HG02884 (cell line): ENCODE measurements around the gene C1QTNF3.
"Not testable (repeated sequence)": the region's sequence is repeated elsewhere in the genome, so short reads cannot be mapped to it uniquely, and the experiment has no call there.

Experiments
- ATAC-seq: cut with Tn5 transposase; IDR thresholded peaks from one replicate; pipeline ENCODE4 v1.9.1; 2021; ENCODE audit warnings: mild to moderate bottlenecking, moderate library complexity; ENCODE audit not compliant: unreplicated experiment

Gene C1QTNF3

DNA sequence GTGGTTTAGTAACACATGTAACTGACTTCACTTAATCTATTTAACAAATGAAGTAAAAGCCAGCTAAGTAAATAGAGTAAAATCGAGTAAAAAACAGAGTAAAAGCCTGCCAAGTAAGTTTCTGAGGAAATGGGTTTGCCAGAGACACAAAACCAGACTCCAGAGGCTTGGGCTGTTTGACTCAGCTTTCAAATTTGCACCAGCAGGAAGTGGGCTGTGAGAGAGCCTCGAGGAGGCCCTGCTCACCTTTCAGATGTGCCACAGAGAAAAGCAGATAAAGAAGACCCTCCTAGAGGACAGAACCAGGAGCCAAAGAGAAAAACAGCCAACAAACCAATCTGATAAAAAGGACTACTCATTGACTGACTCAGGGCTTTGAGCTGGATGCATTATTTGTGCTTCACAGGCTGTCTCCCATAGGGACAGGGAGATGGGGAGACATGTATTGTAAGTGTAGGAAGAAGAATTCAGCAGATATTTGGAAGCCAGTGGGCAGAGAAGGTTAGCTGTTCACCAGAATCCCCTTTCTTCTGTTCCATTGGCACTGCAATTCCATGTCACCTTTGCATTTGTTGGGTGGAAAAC lies 20.8 kb downstream of the C1QTNF3 start:
- peak; percentile 78 for ATAC-seq

DNA sequence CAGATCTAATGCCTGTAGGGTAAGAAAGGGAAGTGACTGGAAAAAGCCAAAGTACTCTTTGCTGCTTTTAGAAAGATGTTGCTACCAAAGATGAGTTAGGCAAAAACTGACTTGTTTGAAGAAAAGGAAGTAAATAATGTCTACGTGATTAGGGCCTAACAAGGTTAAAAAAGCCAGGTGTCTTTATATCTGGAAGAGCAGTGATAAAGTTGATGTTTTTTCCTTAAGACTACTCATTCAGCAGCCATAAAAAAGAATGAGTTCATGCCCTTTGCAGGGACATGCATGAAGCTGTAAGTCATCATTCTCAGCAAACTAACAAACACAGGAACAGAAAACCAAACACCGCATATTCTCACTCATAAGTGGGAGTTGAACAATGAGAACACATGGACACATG lies 21.7 kb downstream of the C1QTNF3 start:
- no peak for ATAC-seq

DNA sequence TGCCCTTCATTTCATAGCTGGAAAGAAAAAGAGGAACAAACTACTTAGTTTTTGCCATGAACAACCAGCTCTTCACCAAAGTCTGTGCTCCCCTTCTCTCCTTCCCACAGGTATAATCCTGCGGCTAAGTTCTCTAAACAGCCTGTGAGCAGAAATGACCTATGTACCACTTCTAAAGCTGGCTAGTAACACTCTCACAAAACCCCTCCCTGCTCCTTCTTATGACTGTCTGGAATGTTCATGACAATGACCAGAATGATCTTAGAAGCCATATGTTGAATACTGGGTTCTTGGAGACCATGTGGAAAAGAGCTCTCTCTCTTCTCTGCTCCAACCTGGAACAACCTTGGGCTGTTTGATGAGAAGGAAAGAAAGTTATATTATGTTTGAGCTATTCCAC lies 22.3 kb downstream of the C1QTNF3 start:
- ATAC-seq: no peak

DNA sequence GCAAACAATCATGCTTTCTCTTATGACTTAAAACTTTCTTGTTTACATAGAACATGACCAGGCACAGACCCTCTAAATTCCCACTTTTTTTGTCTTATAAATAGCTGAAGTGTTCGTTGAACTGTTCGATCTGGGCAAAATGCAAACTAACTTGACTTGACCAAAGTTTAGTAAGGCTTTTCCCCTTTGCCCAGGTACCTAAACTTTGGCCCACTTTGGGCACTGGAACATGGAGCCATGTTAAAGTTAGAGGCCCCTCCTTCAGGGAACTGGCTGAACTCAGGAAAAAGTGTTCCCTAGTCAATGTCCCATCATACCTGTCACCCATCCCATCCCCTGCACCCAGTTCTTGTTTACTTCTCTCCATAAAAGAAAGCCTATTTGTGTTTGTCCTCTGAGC lies 25.8 kb downstream of the C1QTNF3 start:
- ATAC-seq: no peak

DNA sequence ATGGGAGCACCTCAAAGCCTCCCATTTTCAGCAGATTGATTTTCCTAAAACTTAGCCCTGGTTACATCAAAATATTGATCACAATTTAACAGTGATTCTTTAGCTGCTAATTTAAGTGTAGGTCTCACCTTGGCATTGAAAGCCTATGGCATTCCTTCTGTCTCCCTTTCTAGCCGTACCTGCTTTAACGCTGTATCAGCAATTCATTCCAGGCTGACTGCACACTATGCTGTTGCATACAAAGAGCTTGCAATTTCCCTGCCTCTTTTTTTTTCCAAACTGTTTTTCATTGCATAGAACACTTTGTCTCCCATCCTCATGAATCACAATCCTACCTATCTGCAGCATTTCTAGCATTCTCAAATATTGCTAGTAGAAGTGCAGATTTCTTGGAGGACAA lies 26.3 kb downstream of the C1QTNF3 start:
- ATAC-seq: no peak

DNA sequence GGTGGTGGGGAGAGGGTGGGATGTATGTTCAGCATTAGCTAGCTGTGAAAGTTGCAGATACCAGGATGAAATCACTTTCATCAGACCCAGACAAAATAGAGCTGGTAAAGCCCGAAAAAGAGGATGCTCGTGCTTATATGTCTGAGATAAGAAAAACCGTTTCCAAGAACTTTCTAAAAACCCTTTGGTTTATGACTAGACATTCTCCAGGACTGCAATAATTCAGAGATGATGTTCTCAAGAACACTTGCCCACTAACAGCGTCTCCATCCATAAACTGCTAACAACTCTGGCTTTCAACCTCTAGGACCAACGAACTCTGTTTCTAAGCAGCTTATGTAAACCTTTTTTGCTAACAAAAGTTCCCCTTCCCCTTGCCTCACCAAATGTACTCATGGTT lies 26.8 kb downstream of the C1QTNF3 start:
- ATAC-seq: no peak

DNA sequence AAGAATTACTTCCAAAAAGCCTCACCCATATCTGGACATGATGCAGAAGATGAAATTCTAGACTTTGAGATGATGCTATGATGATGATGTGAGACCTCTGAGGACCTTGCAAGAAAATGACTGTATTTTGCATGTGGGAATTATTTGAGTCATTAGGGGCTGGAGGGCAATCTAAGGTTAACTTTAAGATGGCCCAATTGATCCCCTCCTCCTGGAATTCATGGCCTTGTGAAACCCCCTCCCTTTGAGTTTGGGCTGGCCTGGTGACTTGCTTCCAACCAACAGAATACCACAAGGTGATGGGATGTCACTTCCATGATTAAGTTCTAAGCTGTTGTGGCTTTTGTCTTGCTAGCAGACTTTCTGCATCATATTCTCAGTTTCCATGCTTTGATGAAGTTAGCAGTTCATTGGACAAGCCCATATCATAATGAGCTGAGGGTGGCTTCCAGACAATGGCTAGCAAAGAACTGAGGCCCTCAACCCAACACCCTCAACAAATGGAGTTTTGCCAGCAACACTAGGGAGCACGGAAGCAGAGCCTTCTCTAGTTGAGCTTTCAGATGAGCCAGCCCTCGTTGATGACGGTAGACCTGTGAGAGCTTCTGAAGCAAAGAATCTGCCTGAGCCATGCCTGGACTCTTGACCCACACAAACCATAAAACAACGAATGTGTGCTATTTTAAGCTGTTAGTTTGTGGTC lies 27.7 kb downstream of the C1QTNF3 start:
- no peak for ATAC-seq

DNA sequence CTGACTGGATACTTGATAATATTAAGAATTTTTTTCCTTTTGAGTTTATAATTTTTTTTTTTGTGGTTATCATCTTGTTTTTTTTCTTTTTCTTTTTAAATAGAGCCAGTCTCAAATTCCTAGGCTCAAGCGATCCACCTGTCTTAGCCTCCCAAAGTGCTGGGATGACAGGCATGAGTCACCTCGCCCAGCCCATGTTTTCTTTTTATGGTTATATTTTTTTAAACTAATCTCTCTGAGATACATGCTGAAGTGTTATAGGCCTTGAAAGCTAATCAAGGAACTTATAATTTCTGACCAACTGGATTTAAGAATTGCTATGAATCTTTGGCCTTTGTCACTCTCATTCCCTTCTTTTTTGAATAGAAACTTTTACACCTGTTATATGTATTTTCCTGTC lies 28.4 kb downstream of the C1QTNF3 start:
- no peak for ATAC-seq

DNA sequence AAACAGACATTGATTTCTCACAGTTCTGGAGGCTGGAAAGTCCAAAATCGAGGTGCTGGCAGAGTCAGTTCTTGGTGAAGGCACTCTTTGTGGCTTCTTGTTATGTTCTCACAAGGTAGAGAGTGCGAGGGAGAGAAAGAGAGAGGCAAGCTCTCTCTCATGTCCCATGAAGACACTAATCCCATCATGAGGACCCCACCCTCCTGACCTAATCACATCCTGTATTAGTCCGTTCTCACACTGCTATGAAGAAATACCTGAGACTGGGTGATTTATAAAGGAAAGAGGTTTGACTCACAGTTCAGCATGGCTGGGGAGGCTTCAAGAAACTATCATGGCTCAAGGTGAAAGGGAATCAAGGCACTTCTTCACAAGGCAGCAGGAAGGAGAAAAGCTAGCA lies 29.5 kb downstream of the C1QTNF3 start:
- ATAC-seq: no peak

DNA sequence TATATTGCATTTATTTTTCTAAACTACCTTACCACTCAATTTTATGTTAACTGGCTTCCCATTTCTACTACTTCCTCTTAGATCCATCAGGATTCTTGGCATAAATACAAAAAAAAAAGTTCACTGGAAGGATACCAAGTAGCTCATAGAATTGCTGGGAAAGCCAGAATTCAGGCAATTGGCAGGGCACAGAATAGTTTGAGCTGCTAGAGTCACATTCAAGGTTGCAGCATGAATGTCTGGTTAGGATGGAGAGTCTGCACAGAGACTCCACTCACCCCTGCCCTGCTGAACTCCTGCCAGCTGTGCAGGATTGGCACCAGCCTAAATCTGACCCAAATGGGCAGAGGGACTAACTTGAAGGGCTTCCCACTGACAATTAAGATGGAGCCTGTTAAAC lies 30.2 kb downstream of the C1QTNF3 start:
- no peak for ATAC-seq

DNA sequence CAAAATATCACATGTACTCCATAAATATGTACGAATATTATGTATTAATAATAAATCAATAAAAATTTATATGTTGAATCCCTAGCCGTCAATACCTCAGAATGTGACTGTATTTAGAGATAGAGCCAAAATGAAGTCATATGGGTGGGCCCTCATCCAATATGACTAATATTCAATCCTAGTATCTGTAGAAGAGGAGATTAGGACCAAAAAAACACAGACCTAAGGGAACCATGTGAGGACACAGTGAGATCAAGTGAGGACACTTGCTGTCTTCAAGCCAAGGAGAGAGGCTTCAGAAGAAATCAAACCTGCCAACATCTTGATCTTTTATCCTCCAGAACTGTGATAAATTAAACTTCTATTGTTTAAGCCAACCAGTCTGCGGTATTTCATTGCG lies 31.5 kb downstream of the C1QTNF3 start:
- ATAC-seq: no peak

DNA sequence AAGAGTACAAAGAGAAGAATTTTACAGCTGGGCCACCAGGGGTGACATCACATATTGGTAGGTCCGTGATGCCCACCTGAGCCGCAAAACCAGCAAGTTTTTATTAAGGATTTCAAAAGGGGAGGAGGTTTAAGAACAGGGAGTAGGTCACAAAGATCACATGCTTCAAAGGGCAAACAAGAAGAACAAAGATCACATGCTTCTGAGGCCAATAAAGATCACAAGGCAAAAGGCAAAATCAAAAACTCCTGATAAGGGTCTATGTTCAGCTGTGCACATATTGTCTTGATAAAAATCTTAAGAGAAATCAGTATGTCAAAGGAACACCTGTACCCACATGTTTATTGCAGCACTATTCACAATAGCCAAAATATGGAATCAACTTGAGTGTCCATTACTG lies 32.9 kb downstream of the C1QTNF3 start:
- ATAC-seq: not testable (repeated sequence)

DNA sequence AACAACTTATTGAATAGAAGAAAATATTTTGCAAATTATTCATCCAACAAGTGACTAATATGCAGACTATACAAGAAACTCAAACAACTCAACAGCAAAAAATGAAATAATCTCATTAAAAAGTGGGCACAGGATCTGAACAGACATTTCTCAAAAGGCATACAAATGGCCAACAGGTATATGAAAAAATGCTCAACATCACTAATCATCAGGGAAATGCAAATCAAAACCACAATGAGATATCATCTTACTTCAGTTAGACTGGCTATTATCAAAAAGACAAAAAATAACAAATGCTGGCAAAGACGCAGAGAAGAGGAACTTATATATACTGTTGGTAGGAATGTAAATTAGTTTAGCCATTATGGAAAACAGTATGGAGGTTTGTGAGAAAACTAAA lies 33.4 kb downstream of the C1QTNF3 start:
- ATAC-seq: no peak

DNA sequence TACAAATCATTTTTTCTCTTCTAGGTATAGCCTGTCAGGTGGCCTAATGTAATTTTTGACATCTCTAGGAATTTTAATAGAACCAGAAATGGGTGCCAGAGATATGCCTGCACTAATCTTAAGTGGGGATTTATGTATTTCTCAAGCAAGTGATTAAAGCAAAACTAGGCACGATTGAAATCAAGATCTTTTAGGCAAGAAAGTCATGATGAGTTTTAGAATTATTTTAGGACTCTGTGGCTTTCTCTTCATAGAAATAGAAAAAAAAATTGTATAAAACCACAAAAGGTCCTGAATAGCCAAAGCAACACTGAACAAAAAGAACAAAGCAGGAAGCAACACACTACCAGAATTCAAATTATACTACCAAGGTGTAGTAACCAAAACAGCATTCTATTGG lies 34.2 kb downstream of the C1QTNF3 start:
- no peak for ATAC-seq

DNA sequence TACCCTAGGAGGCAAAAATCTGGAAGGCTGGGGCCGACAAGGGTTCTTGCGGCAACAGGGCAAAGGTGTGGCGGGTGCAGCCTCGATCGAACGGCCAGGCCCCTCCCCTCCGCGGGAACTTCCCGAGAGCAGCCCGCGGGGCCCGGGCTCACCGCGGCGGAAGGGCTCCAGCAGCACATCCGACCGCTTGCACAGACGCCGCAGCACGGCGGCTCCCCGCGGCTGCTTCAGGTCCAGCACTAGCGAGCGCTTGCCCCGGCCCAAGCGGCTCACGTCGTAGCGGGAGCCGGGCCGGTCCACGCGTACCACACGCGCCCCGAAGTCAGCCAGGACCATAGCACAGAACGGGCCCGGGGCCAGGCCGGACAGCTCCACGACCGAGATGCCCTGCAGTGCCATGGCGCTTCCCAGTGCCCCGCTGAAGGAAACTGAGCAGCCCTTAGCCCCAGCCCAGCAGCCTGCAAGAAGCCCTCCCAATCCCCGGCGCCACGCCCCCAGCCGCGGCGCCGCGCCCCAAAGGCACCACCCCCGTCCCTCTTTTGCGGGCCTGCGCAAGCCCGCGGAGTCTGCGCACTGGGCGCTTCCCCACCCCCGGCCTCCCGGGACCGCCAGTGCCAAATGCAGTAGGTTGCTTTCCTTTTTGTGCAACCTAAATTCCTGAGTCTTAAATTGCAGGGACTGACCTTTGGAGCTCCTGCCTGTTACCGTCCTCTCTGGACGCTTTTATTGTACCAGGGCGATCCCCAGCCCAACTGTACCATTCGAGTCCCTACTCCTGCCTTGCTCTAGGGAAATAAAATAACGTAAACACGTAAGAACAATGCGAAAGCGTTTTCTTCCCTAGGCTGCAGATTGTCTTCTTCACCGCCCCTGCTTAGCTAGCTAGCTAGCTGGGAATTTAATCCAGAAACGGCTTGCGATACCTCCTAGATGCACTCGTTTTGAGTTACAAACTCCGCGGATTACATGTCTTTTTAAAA lies 35.1 kb downstream of the C1QTNF3 start, which contains the start of gene AMACR:
TSS of gene AMACR (minus strand) at position 430 of the 980 bp plus-strand sequence. CDS start at position 399, 31 bp downstream.
- peak; percentile 91 for ATAC-seq

DNA sequence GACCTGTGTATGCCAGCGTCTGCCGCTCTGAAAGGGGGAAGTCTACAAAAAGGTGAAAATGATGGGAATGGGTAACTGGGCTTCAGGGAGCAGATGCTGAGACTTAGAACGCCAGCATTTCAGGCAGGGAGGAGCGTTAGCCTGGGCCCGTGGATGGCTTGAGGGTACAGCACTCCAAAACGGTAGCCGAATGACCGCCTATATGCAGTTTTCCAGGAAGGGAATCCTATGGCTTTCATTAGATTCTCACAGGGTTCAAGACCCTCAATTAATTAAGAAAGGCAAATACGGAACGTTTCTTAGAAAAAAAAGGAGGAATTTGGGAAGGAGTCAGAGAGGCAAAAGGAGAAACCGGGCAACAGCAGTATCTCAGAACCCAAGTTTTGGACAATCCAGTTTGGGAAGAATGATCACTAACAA lies 35.8 kb downstream of the C1QTNF3 start:
- ATAC-seq: no peak

DNA sequence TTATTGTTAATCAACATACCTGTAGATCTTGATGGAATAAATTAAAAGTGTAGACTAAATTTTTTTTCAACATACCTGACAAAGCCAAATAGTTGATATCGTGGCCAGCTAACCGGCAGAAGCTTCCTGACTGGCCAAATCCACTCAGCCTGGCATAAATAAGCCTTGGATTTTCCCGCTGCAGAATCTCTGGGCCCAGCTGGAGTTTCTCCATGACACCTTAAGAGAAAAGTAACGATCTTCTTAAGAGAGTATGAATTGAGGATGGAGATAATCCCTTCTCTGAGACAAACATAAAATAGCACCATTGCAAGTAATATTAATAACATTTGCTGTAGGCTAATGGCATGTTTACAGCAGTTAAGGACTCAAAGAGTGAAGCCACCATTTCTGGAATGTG lies 37.3 kb downstream of the C1QTNF3 start:
- no peak for ATAC-seq

DNA sequence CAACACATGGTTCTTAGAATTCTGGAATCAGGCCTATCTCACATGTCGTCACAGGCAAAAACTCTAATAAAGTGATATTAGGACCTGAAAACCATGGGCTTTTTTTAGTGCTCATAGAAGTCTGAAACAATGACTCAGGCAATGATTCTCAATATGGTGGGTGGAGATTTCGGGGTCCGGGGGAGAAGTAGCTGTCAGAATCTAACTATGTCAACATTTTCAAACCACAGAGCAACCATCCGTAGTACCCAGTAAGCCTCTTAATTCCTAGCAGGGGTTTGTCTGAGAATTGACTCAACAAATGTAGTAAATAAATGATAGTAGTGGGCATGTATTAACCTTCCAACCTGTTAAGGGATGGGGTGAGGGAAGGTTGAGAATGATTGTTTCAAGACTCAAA lies 37.8 kb downstream of the C1QTNF3 start:
- ATAC-seq: no peak

DNA sequence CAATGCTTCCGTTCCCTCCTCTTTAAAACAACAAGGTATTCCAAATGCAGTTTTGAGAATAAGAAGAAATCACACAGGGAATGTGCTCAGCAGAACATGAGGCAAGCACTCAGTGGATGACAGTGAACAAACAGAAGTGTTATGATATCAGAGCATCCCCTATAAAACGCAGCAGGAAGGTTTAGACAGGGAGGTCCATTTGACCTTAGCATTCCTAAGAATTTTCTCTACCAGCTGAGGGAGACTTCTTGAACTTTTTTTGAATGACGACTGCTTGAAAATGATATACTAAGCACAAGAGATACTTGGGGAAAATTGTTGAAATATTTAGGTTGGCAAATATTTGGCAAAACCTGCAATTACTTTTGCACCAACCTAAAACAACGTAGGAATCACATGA lies 39.1 kb downstream of the C1QTNF3 start:
- no peak for ATAC-seq

DNA sequence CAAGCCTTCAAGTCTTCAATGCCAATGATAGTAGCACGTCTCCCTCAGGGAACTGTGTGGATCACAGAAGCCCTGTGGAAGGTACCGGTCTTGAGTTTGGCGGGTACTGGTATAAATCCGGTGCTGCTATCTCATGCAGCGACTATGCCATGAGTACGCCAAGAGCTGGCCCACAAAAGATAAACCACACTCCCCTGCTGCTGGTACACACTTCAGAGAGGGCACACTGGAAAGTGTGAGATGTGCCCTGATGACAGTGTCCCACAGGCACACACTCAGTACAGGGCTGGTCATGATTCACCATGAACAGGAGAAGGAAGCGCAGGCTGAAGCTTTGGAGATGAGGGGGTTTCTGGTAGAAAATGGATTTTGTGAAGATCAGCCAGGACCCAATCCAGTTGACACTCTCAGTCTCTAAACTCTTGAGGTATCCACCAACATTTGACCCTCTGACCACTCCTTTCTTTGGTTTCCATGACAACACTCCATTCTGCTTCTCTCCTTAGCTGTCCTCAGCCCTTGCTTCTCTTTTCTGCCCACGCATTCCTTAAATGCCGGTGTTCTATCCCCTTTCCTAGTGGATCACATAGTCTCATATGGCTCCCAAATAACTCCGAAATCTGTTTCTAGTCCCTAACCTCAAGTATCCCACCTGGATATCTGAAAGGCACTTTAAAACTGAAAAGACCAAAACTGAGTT lies 40.2 kb downstream of the C1QTNF3 start:
- ATAC-seq: no peak

DNA sequence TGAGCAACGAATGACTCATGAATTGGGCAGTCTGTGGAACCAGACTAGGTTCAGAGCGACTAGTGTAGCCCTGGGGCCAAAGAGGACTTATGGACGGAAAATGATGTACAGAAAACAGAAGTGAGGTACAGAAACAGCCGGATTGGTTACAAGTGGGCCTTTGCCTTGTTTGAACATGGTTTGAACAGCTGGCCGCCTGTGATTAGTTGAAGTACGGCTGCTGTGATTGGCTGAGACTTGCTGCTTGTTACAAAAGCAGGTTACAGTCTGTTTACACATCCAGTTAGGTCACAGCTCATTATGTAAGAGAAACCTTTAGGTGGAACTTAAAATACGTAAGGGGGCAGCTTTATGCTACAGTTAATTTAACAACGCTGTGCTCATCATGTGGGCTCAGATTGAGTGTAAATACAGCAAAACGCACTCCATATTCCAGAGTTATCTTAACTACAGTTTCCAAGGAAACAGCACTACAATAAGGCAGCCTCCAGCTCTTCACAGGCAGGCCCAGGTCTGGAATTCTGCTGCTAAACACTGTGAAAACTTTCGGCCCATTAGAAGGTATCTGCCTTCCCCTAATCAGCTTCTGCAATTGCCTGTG lies 41.7 kb downstream of the C1QTNF3 start:
- no peak for ATAC-seq
